NCI-H510A treated with DMSO at 0.1 percent for 48 hours (cell line): ENCODE results near the gene NAPA.
A peak's percentile ranks its signal among the peaks of the same experiment; 100 is the strongest.

Source experiments
- DNase-seq: peaks from one replicate; lab custom pipeline; 2025; lab: John Stamatoyannopoulos, UW

NAPA gene

GRCh38 chr19:47514869-47515588, at the start of gene NAPA:
TSS of gene NAPA (minus strand) at chr19:47515063. CDS start at chr19:47514940, 123 bp downstream.
- DNase-seq, result peak; percentile 100

- DNase-seq, result no peak
These were observed 49.2 kb upstream of the NAPA start for GRCh38 chr19:47564081-47564480.

- no peak for DNase-seq
These were observed 46.7 kb upstream of the NAPA start for GRCh38 chr19:47561440-47562057.

GRCh38 chr19:47560999-47561398, 46.1 kb upstream of the NAPA start:
- DNase-seq, result no peak

- DNase-seq, result no peak
These were observed 35.3 kb upstream of the NAPA start for GRCh38 chr19:47550129-47550528.

- peak; percentile 32 for DNase-seq
These were observed 34.5 kb upstream of the NAPA start for GRCh38 chr19:47549261-47549862.

GRCh38 chr19:47547199-47547598, 32.3 kb upstream of the NAPA start:
- DNase-seq, result no peak

GRCh38 chr19:47545061-47545948, 30.4 kb upstream of the NAPA start:
- no peak for DNase-seq

GRCh38 chr19:47544476-47544875, 29.6 kb upstream of the NAPA start:
- no peak for DNase-seq

- DNase-seq, result no peak
These were observed 29.2 kb upstream of the NAPA start for GRCh38 chr19:47544075-47544474.

- DNase-seq, result no peak
These were observed 27.2 kb upstream of the NAPA start for GRCh38 chr19:47542030-47542475.

GRCh38 chr19:47541518-47541917, 26.7 kb upstream of the NAPA start:
- DNase-seq, result no peak

GRCh38 chr19:47540748-47541147, 25.9 kb upstream of the NAPA start:
- no peak for DNase-seq

GRCh38 chr19:47539747-47540311, 25.0 kb upstream of the NAPA start:
- no peak for DNase-seq

- DNase-seq, result no peak
These were observed 23.9 kb upstream of the NAPA start for GRCh38 chr19:47538812-47539211.

GRCh38 chr19:47537493-47537892, 22.6 kb upstream of the NAPA start:
- DNase-seq, result no peak

GRCh38 chr19:47534628-47535027, 19.8 kb upstream of the NAPA start:
- no peak for DNase-seq

GRCh38 chr19:47531640-47532387, 17.0 kb upstream of the NAPA start:
- DNase-seq, result no peak

- no peak for DNase-seq
These were observed 14.3 kb upstream of the NAPA start for GRCh38 chr19:47529018-47529742.

- no peak for DNase-seq
These were observed 11.9 kb upstream of the NAPA start for GRCh38 chr19:47526798-47527197.
